Transverse colon (tissue), 4 donors: ENCODE measurements around the gene JHY.

ENCODE experiments used
- CTCF ChIP-seq, 5 experiments: fragments of 200-600 bp in 3 of 5; fragments of 450-650 bp in 2 of 5; sonication (generic) in 3 of 5; IDR thresholded peaks; 1 replicate in 2 of 5; 2 replicates in 3 of 5; pipeline ENCODE4 v1.5.1; 2016 to 2017; ENCODE audit warnings: antibody characterized with exemption in 5 of 5, inconsistent platforms in 3 of 5, mild to moderate bottlenecking in 2 of 5, moderate library complexity in 1 of 5
- EP300 ChIP-seq: sonication (generic); formaldehyde crosslinking; IDR thresholded peaks from one replicate; pipeline ENCODE4 v1.6.1; 2017; ENCODE audit warnings: antibody characterized with exemption, low read depth
- POLR2A ChIP-seq: fragments of 450-650 bp; IDR thresholded peaks from one replicate; pipeline ENCODE4 v1.6.1; 2016; ENCODE audit warnings: antibody characterized with exemption, mild to moderate bottlenecking, moderate library complexity
- POLR2AphosphoS5 ChIP-seq, 3 donors: sonication (generic); formaldehyde crosslinking; IDR thresholded peaks; one replicate each; pipeline ENCODE4 v1.6.1; 2016; ENCODE audit warnings: antibody characterized with exemption in 3 of 3

- TF ChIP-seq POLR2A (no peak), CTCF (IDR thresholded peaks at IDR 0.05) (no peak), POLR2AphosphoS5 (IDR thresholded peaks at IDR 0.05) (no peak), EP300 (no peak)
These were observed 40.3 kb downstream of the JHY start for GRCh38 chr11:122922893-122923292.
